Thoracic aorta (tissue), 2 donors: Measurements from ENCODE around the gene PITRM1. TPM values are rescaled to one million over a fixed set of nuclear protein-coding genes. Genes with fewer than 3 reads are reported as not detected.

ENCODE experiments used
- ATAC-seq: fragments of 150-250 bp; one replicate; pipeline ENCODE4 v1.8.0; 2017; ENCODE audit warnings: low read depth; ENCODE audit not compliant: insufficient number of reproducible peaks, low FRiP score
- DNase-seq: peaks from one replicate; pipeline ENCODE4 v3.0.0-alpha.2; 2020; ENCODE audit warnings: low spot score
- H3K27ac ChIP-seq, 2 donors: fragments of 200-600 bp; sonication (generic); 1 replicate in 1 of 2; 2 replicates in 1 of 2; pipeline ENCODE4 v1.5.1; 2016; ENCODE audit warnings: mild to moderate bottlenecking in 2 of 2, moderate library complexity in 2 of 2
- H3K27me3 ChIP-seq: fragments of 200-600 bp; sonication (generic); replicated peaks from 2 replicates; pipeline ENCODE4 v1.6.0; 2016; ENCODE audit warnings: mild to moderate bottlenecking; ENCODE audit not compliant: insufficient read depth
- H3K36me3 ChIP-seq: fragments of 200-600 bp; sonication (generic); one replicate; pipeline ENCODE4 v1.5.1; 2016
- H3K4me1 ChIP-seq, 2 donors: fragments of 200-600 bp; sonication (generic); 1 replicate in 1 of 2; 2 replicates in 1 of 2; pipeline versions ENCODE4 v1.5.1 to v1.6.0; 2016; ENCODE audit warnings: low read depth in 2 of 2, mild to moderate bottlenecking in 1 of 2; ENCODE audit not compliant: control insufficient read depth in 1 of 2
- H3K4me3 ChIP-seq: fragments of 200-600 bp; sonication (generic); 2 replicates; pipeline ENCODE4 v1.5.1; 2016; ENCODE audit warnings: mild to moderate bottlenecking
- H3K9me3 ChIP-seq: fragments of 200-600 bp; sonication (generic); 2 replicates; pipeline ENCODE4 v1.5.1; 2016
- total RNA-seq, 2 donors: library from RNA; depleted of rRNA; stranded (reverse); fragments of >200 nt; gene quantifications; one replicate each; pipeline versions ENCODE4 v1.1.0 to v1.2.3, GENCODE V29; 2016
- TF ChIP-seq, protein P1 (sequence below): fragments of 200-600 bp; sonication (generic); IDR thresholded peaks from one replicate; pipeline ENCODE4 v1.5.1; 2019; ENCODE audit warnings: antibody characterized with exemption

The PITRM1 gene
- total RNA-seq, 2 donors from 2014 or later: 104 to 125 TPM

- Histone ChIP-seq H3K27ac (no peak overlapping the region), H3K4me1 (peaks cover 9 to 22% of the 10 kb centered on the region in 2 donors), H3K4me3 (no peak overlapping the region), H3K9me3 (no peaks in the 10 kb centered on the region), H3K36me3 (no peaks in the 10 kb centered on the region), H3K27me3 (no peaks in the 10 kb centered on the region)
- TF ChIP-seq, protein P1, sequence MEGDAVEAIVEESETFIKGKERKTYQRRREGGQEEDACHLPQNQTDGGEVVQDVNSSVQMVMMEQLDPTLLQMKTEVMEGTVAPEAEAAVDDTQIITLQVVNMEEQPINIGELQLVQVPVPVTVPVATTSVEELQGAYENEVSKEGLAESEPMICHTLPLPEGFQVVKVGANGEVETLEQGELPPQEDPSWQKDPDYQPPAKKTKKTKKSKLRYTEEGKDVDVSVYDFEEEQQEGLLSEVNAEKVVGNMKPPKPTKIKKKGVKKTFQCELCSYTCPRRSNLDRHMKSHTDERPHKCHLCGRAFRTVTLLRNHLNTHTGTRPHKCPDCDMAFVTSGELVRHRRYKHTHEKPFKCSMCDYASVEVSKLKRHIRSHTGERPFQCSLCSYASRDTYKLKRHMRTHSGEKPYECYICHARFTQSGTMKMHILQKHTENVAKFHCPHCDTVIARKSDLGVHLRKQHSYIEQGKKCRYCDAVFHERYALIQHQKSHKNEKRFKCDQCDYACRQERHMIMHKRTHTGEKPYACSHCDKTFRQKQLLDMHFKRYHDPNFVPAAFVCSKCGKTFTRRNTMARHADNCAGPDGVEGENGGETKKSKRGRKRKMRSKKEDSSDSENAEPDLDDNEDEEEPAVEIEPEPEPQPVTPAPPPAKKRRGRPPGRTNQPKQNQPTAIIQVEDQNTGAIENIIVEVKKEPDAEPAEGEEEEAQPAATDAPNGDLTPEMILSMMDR: no peak
- no peak for ATAC-seq
- no peak for DNase-seq
Measured at GRCh38 chr10:3196482-3196881, 23.9 kb upstream of the PITRM1 start.

GRCh38 chr10:3195726-3196125, 23.1 kb upstream of the PITRM1 start:
- Histone ChIP-seq H3K36me3 (no peaks in the 10 kb centered on the region), H3K27me3 (no peaks in the 10 kb centered on the region), H3K4me1 (peaks cover 9 to 22% of the 10 kb centered on the region in 2 donors), H3K27ac (no peak overlapping the region), H3K9me3 (no peaks in the 10 kb centered on the region), H3K4me3 (no peak overlapping the region)
- no peak for DNase-seq
- TF ChIP-seq, protein P1: no peak
- ATAC-seq: no peak

DNA sequence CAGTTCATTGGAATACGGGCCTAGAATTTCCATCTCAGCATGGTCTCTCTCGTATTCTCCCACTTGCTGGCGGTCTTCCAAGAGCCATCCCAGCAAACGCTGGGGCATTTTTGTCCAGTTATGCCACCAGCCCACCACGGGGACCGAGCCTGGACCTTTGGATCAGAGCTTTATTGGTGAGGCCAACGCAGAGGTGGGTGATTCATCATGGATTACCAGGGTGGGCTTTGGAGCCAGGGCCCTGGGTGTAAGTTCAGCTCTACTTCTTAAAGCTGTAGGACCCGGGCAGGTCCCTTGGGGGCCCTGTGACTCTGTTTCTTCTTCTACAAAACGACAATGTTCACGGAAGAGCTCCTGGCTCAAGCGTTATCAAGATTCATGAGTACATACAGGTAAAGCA, 22.7 kb upstream of the PITRM1 start:
- ATAC-seq (no peak), DNase-seq (no peak)
- no peak overlapping the region for H3K4me3 ChIP-seq
- H3K27ac ChIP-seq: no peak overlapping the region
- TF ChIP-seq, protein P1: no peak
- H3K9me3 ChIP-seq: no peaks in the 10 kb centered on the region
- H3K4me1 ChIP-seq: peaks cover 9 to 22% of the 10 kb centered on the region in 2 donors
- H3K36me3 ChIP-seq: no peaks in the 10 kb centered on the region
- H3K27me3 ChIP-seq: no peaks in the 10 kb centered on the region

- Histone ChIP-seq H3K36me3 (no peaks in the 10 kb centered on the region), H3K27me3 (no peaks in the 10 kb centered on the region), H3K9me3 (no peaks in the 10 kb centered on the region), H3K4me3 (no peak overlapping the region), H3K4me1 (peaks cover 9 to 22% of the 10 kb centered on the region in 2 donors), H3K27ac (no peak overlapping the region)
- TF ChIP-seq, protein P1: no peak
- ATAC-seq (no peak), DNase-seq (no peak)
Measured at GRCh38 chr10:3194871-3195270, 22.3 kb upstream of the PITRM1 start.

GRCh38 chr10:3193751-3194150, 21.2 kb upstream of the PITRM1 start:
- Histone ChIP-seq H3K36me3 (no peaks in the 10 kb centered on the region), H3K27me3 (no peaks in the 10 kb centered on the region), H3K9me3 (no peaks in the 10 kb centered on the region), H3K4me1 (peaks cover 9 to 22% of the 10 kb centered on the region in 2 donors), H3K4me3 (no peak overlapping the region), H3K27ac (no peak overlapping the region)
- TF ChIP-seq, protein P1: no peak
- no peak for DNase-seq
- no peak for ATAC-seq
